GM12878 (cell line): Measurements from ENCODE around the gene SZRD1. TPM values are rescaled to one million over a fixed set of nuclear protein-coding genes. Genes with fewer than 3 reads are reported as not detected.
"Not testable (repeated sequence)": the region's sequence is repeated elsewhere in the genome, so short reads cannot be mapped to it uniquely, and the experiment has no call there.

ENCODE experiments used
- ATAC-seq: fragments of 200-7000 bp; cut with Tn5 transposase; 3 replicates; pipeline ENCODE4 v1.9.1; 2020; ENCODE audit warnings: mild to moderate bottlenecking, moderate library complexity
- BruUV-seq: library from RNA; stranded (reverse); fragments of 400-500 nt; replicated peaks from 2 replicates; lab custom pipeline; 2021; lab: Mats Ljungman, UMichigan
- CTCF ChIA-PET: fragments of 300-600 bp; sonication (Branson Sonifier 250); formaldehyde crosslinking; extraction: SDS; loops from one replicate; lab custom pipeline; 2021; ENCODE audit warnings: inconsistent platforms; lab: Yijun Ruan, JAX
- POLR2A ChIA-PET: fragments of 350-600 bp; formaldehyde crosslinking; extraction: SDS; loops from one replicate; lab custom pipeline; 2021; ENCODE audit warnings: inconsistent platforms; lab: Charles Lee
- RAD21 ChIA-PET: fragments of 300-600 bp; sonication (Branson Sonifier 250); formaldehyde crosslinking; loops from one replicate; lab custom pipeline; 2023; ENCODE audit warnings: antibody characterized with exemption; ENCODE audit not compliant: unreplicated experiment; lab: Charles Lee
- SMC1A ChIA-PET: fragments of 300-600 bp; sonication (Branson Sonifier 250); formaldehyde crosslinking; loops from one replicate; lab custom pipeline; 2023; ENCODE audit not compliant: unreplicated experiment, uncharacterized antibody; lab: Charles Lee
- DNase-seq: peaks from one replicate; pipeline ENCODE4 v3.0.0-alpha.2; 2011; ENCODE audit warnings: low read depth, low spot score
- FAIRE-seq: peaks from 3 replicates; lab custom pipeline; 2011; peaks lifted over from hg19 to GRCh38; lab: Jason Lieb, UNC
- H2AFZ ChIP-seq: 2 replicates; pipeline ENCODE4 v1.6.0; 2011; ENCODE audit warnings: low read depth, low read length, control low read depth; ENCODE audit not compliant: control insufficient read depth
- H3K27ac ChIP-seq: 2 replicates; pipeline ENCODE4 v1.5.1; 2011; ENCODE audit warnings: control low read depth; ENCODE audit not compliant: control insufficient read depth, insufficient read depth
- H3K27me3 ChIP-seq, 2 experiments: replicated peaks in 1 of 2; 2 replicates each; pipeline versions ENCODE4 v1.6.0 to v1.6.1; 2011; ENCODE audit warnings: low read length in 1 of 2; ENCODE audit not compliant: control insufficient read depth in 2 of 2, insufficient read depth in 2 of 2
- H3K36me3 ChIP-seq, 2 experiments: 2 replicates each; pipeline ENCODE4 v1.5.1; 2011; ENCODE audit warnings: low read length in 1 of 2; ENCODE audit not compliant: control insufficient read depth in 2 of 2, insufficient read depth in 2 of 2
- H3K4me1 ChIP-seq: 2 replicates; pipeline ENCODE4 v1.6.1; 2011; ENCODE audit warnings: mild to moderate bottlenecking, low read length, moderate library complexity, mixed read lengths; ENCODE audit not compliant: control insufficient read depth, insufficient read depth
- H3K4me2 ChIP-seq: 2 replicates; pipeline ENCODE4 v1.6.0; 2011; ENCODE audit warnings: control low read depth; ENCODE audit not compliant: control insufficient read depth, insufficient read depth
- H3K4me3 ChIP-seq: fragments of 200-600 bp; sonication (generic); 2 replicates; pipeline ENCODE4 v1.5.1; 2016
- H3K79me2 ChIP-seq: 2 replicates; pipeline ENCODE4 v1.6.0; 2011; ENCODE audit warnings: low read length; ENCODE audit not compliant: control insufficient read depth, insufficient read depth
- H3K9ac ChIP-seq: 2 replicates; pipeline ENCODE4 v1.8.0; 2011; ENCODE audit warnings: low read length, control low read depth, mixed read lengths; ENCODE audit not compliant: control insufficient read depth, insufficient read depth
- H3K9me3 ChIP-seq: replicated peaks from 3 replicates; pipeline ENCODE4 v1.5.1; 2011; ENCODE audit warnings: mild to moderate bottlenecking, low read length; ENCODE audit not compliant: control insufficient read depth, insufficient read depth
- H4K20me1 ChIP-seq: 2 replicates; pipeline ENCODE4 v1.6.0; 2011; ENCODE audit not compliant: control insufficient read depth, insufficient read depth
- ASH2L ChIP-seq: fragments of 300-600, 200-600 bp; sonication (generic); IDR thresholded peaks from 2 replicates; pipeline ENCODE4 v1.6.1; 2017; ENCODE audit warnings: low read depth, mild to moderate bottlenecking, borderline replicate concordance
- CBFB ChIP-seq: IDR thresholded peaks from 2 replicates; pipeline ENCODE4 v1.6.1; 2016; ENCODE audit warnings: antibody characterized with exemption, low read depth
- EZH2 ChIP-seq: IDR thresholded peaks from 2 replicates; pipeline ENCODE4 v1.6.1; 2012; ENCODE audit warnings: low read depth, mild to moderate bottlenecking, control low read depth, inconsistent platforms, low read length, borderline replicate concordance; ENCODE audit not compliant: control insufficient read depth
- MYB ChIP-seq: fragments of 150-350 bp; IDR thresholded peaks from 2 replicates; pipeline ENCODE4 v1.6.1; 2014; ENCODE audit warnings: mild to moderate bottlenecking, low read depth, low read length, borderline replicate concordance
- RB1 ChIP-seq: fragments of 450-650 bp; formaldehyde crosslinking; IDR thresholded peaks from 2 replicates; pipeline ENCODE4 v1.6.1; 2017; ENCODE audit warnings: mild to moderate bottlenecking, borderline replicate concordance
- SMAD5 ChIP-seq: IDR thresholded peaks from 2 replicates; pipeline ENCODE4 v1.6.1; 2016; ENCODE audit warnings: antibody characterized with exemption, low read depth
- SMC3 ChIP-seq: IDR thresholded peaks from 2 replicates; pipeline ENCODE4 v1.6.1; 2011; ENCODE audit warnings: low read length, improper control_type of control experiment, borderline replicate concordance
- ZNF24 ChIP-seq: fragments of 450-650 bp; IDR thresholded peaks from 2 replicates; pipeline ENCODE4 v1.6.1; 2017; ENCODE audit warnings: antibody characterized with exemption, mild to moderate bottlenecking
- WGBS: methylation state at CpG from one replicate; pipeline ENCODE4 v1.1.6; 2016; ENCODE audit warnings: low lambda C conversion rate; ENCODE audit not compliant: insufficient replicate concordance, insufficient coverage; ENCODE audit errors: missing lambda C conversion rate; 5-methylcytosine and 5-hydroxymethylcytosine counted together
- in situ Hi-C: fragments of 300-500 bp; cut with MboI; formaldehyde crosslinking; loops from 9 replicates; pipeline ENCODE4 v1.14.3; 2018; ENCODE audit warnings: mixed read lengths
- intact Hi-C: fragments of 100-400 bp; cut with micrococcal nuclease; formaldehyde crosslinking; loops from one replicate; pipeline ENCODE4 v1.14.2; 2022; ENCODE audit not compliant: unreplicated experiment
- polyA plus RNA-seq, 11 experiments: library from polyadenylated mRNA; depleted of rRNA in 4 of 11; unstranded in 6 of 11; stranded (reverse) in 5 of 11; fragments of >200 nt; fragmentation: Nextera tagmentation in 4 of 11; fragmentation: Illumina TruSeq in 1 of 11; extraction: Ambion mirVana in 4 of 11; extraction: Trizol in 1 of 11; gene quantifications; 1 replicate in 1 of 11; 2 replicates in 10 of 11; pipeline versions ENCODE4 v1.2.1 to v1.2.3, GENCODE V29; 2011 to 2016; ENCODE audit warnings: inconsistent platforms in 2 of 11, missing spikeins in 2 of 11, low read depth in 1 of 11
- total RNA-seq, 4 experiments: library from RNA; depleted of rRNA in 3 of 4; stranded (reverse); fragments of >200 nt in 3 of 4; fragmentation: Illumina TruSeq in 1 of 4; extraction: Trizol in 1 of 4; gene quantifications; 2 replicates each; pipeline versions ENCODE4 v1.2.1 to v1.2.3, GENCODE V29; 2013 to 2021
- TF ChIP-seq, protein P1 (sequence below), 3 experiments: IDR thresholded peaks in 2 of 3; conservative IDR thresholded peaks in 1 of 3; 2 replicates each; pipeline ENCODE4 v1.5.1; 2011; ENCODE audit warnings: low read depth in 3 of 3, low read length in 3 of 3, mild to moderate bottlenecking in 3 of 3, control low read depth in 2 of 3, moderate library complexity in 2 of 3, inconsistent platforms in 1 of 3, mixed read lengths in 1 of 3; ENCODE audit not compliant: control insufficient read depth in 2 of 3, insufficient read depth in 1 of 3; ENCODE audit errors: extremely low read depth in 1 of 3
- TF ChIP-seq, protein P2 (sequence below): IDR thresholded peaks from 2 replicates; pipeline ENCODE4 v1.6.1; 2011; ENCODE audit warnings: low read depth, low read length, improper control_type of control experiment, borderline replicate concordance

SZRD1 gene
- total and polyA plus RNA-seq, 10 of the 15 experiments (the other 5 are each of a cell fraction or from before 2014, with no cell fraction given), result 5.6 to 213 (median 113) TPM

GRCh38 chr1:16342331-16343062 lies 24.5 kb upstream of the SZRD1 start:
- ATAC-seq, result no peak
- Histone ChIP-seq H3K4me2 (no peak overlapping the region), H4K20me1 (no peaks in the 10 kb centered on the region; the same call in 1 of the 2 replicates), H3K9me3 (no peaks in the 10 kb centered on the region), H3K4me1 (no peaks in the 10 kb centered on the region), H3K4me3 (no peak overlapping the region), H3K27me3 (no peaks in the 10 kb centered on the region), H3K79me2 (peaks cover 45% of the 10 kb centered on the region), H3K27ac (no peak overlapping the region), H3K9ac (no peak overlapping the region), H3K36me3 (no peaks in the 10 kb centered on the region), H2AFZ (no peak overlapping the region)
- FAIRE-seq, result peak; percentile 57
- RAD21 ChIA-PET, result no interaction called here
- no peak for DNase-seq
- 90% methylated on average over 6 of the region's 10 CpGs for WGBS
- TF ChIP-seq ZNF24, result no peak
- no peak for TF ChIP-seq SMAD5
- TF ChIP-seq, protein P1, sequence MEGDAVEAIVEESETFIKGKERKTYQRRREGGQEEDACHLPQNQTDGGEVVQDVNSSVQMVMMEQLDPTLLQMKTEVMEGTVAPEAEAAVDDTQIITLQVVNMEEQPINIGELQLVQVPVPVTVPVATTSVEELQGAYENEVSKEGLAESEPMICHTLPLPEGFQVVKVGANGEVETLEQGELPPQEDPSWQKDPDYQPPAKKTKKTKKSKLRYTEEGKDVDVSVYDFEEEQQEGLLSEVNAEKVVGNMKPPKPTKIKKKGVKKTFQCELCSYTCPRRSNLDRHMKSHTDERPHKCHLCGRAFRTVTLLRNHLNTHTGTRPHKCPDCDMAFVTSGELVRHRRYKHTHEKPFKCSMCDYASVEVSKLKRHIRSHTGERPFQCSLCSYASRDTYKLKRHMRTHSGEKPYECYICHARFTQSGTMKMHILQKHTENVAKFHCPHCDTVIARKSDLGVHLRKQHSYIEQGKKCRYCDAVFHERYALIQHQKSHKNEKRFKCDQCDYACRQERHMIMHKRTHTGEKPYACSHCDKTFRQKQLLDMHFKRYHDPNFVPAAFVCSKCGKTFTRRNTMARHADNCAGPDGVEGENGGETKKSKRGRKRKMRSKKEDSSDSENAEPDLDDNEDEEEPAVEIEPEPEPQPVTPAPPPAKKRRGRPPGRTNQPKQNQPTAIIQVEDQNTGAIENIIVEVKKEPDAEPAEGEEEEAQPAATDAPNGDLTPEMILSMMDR (IDR thresholded peaks at IDR 0.05 in 2 of 3, conservative IDR thresholded peaks at IDR 0.05 in 1 of 3; ENCODE audit: control insufficient read depth in 2 of 3, extremely low read depth in 1 of 3, insufficient read depth in 1 of 3, low read depth in 3 of 3, low read length in 3 of 3), result no peak
- no peak for TF ChIP-seq MYB
- no peak for TF ChIP-seq EZH2
- no peak for TF ChIP-seq SMC3
- no peak for TF ChIP-seq ASH2L
- TF ChIP-seq, protein P2, sequence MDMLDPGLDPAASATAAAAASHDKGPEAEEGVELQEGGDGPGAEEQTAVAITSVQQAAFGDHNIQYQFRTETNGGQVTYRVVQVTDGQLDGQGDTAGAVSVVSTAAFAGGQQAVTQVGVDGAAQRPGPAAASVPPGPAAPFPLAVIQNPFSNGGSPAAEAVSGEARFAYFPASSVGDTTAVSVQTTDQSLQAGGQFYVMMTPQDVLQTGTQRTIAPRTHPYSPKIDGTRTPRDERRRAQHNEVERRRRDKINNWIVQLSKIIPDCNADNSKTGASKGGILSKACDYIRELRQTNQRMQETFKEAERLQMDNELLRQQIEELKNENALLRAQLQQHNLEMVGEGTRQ, result no peak
- TF ChIP-seq CBFB, result no peak
- no peak for TF ChIP-seq RB1
- POLR2A ChIA-PET, result interaction anchor here (0.7 kb wide), 1 partner anchor 142 kb away, joined by 6 read pairs; no protein-coding TSS in a partner anchor
- intact Hi-C loops (no loop called here), in situ Hi-C loops (no loop called here)
- SMC1A ChIA-PET, result interaction anchor here (0.6 kb wide), 1 partner anchor 10 kb away, joined by 3 read pairs; no protein-coding TSS in a partner anchor
- BruUV-seq, result TSS peak; percentile 48
- CTCF ChIA-PET, result interaction anchor here (0.6 kb wide), 1 partner anchor 74 kb away, joined by 4 read pairs; no protein-coding TSS in a partner anchor

DNA sequence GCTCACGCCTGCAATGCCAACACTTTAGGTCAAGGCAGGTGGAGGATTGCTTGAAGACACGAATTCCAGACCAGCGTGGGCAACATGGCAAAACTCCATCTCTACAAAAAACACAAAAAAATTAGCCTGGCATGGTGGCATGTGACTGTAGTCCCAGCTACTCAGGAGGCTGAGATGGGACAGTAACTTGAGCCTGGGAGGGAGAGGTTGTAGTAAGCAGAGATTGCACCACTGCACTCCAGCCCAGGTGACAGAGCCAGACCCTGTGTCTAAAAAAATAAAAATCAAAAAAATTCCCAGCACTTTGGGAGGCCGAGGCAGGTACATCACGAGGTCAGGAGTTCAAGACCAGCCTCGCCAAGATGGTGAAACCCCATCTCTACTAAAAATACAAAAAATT lies 23.8 kb upstream of the SZRD1 start:
- H3K36me3 ChIP-seq, result not testable (repeated sequence)
- peaks cover 52% of the 10 kb centered on the region for H3K79me2 ChIP-seq

More for the DNA sequence above, 23.8 kb upstream of the SZRD1 start:
- H3K4me2 ChIP-seq, H2AFZ ChIP-seq, DNase-seq, H4K20me1 ChIP-seq, CTCF ChIA-PET, H3K4me1 ChIP-seq, in situ Hi-C loops, H3K9me3 ChIP-seq, FAIRE-seq, intact Hi-C loops, POLR2A ChIA-PET, BruUV-seq, H3K9ac ChIP-seq, RAD21 ChIA-PET, ATAC-seq, H3K4me3 ChIP-seq, H3K27me3 ChIP-seq, H3K27ac ChIP-seq: not testable (repeated sequence)
- 95% methylated on average over 6 of the region's 6 CpGs for WGBS
- SMC1A ChIA-PET, result interaction anchor here (0.6 to 0.8 kb wide), 2 partner anchors 9 to 11 kb away, joined by 3 to 4 read pairs; partner anchors contain the start of gene FBXO42
